Measurements from ENCODE around the gene GALNT16.
"Not testable (repeated sequence)": the region's sequence is repeated elsewhere in the genome, so short reads cannot be mapped to it uniquely, and the experiment has no call there.

The GALNT16 gene

DNA sequence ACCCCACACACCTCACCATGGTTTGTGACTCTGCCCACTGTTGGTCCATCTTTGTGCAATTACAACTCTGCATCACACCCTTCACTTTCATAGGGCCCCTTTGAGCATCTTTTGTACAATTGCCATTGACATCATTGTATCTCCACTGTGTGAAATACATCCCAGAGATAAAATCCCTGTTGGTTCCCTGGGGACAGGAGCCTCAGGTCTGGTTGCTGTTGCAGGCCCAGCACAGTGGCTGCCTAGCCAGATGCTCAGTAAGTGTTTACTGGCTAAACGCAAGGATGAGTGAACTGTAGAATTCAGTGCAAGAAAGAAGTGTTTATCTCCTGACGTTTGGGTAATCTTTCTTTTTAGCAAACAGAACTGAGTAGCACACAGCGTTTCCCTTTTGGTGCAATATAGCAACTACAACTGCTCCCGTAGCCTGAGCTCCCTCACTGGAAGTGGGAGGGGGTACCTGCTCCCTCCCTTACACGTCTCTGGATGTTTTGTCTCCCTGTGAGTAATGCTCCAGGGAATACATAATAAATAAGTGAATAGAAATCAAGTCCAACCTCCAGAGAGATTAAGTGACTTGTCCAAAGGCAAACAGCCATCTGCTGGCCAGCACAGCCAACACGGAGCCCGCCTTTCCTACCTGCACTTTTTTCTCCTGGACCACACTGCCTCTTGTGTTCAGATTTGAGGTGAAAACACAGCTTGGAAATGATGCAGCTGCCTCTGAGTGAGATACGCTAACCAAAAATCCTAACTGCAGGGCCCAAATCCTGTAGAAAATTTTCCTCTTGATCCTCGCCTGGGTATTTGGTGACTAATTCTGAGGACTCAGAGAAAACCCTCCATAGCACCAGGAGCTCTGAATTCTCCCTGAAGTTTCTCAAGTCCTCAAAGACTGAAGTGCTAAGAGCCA is 27.4 kb downstream of the GALNT16 start:
- DNase-seq: peak; percentile 51

DNA sequence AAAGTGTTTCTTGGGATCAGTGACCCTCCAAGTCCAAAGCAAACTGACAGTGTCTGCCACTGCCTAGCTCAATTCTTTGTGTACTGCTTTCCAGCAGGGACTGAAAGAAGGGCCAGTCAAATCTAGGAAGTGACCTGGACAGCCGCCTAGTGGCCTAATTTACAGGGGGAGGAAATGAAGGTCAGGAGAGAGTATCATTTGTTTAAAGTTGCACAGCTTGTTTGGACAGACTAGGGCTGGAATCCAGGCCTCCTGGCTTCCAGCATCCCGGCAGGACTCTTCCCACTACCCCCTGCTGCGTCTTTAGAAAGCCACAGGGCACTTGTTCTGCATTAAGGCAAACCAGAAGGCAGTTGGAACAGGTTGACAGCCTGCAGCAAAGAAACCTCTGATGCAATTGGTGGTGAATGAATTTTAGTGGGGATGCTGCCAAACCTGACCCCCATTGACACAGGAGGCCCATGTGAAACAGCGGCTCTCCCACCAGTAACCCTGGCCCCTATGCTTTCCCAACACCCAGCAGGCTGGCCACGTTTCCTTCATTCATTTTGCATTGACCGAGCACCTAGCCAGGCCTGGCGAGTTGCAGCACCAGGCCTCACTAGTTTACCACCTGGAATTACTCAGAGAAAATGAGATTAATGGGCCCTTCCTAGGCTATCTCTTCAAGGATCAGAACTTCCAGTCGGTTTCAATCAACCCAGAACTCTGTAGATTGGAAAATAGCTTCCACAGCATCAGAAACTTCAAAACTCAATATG is 28.2 kb downstream of the GALNT16 start:
- no peak for DNase-seq

DNA sequence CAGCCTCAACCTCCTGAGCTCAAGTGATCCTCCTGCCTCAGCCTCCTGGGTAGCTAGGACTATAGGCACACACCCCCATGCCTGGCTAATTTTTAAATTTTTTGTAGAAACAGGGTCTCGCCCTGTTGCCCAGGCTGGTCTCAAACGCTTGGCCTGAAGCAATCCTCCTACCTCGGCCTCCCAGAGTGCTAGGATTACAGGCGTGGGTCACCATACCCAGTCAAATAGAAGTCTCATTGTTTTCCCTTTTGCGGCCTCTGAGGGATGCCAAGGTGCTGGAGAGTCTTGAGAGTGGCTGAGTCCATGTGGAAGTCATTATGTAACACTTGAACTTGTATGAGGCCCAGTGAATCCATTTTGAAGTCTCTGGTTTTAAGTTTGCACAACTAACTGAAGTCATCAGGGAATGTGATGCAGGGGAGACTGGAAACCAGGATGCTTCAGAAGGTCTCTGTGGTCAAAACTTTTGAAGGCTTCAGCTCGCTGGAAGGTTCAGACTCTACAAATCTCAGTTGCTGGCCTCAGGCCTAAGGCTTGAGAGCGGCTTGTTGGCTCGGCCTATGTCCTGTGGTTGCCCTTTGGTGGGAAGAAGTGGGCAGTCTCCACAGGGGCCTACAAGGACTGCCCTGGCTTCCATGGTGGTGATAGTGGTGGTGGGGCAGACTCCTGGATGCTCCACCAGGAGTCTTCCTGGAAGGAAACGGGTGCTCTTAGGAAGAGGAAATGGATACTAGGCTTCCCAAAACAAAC is 29.2 kb downstream of the GALNT16 start:
- no peak for DNase-seq

DNA sequence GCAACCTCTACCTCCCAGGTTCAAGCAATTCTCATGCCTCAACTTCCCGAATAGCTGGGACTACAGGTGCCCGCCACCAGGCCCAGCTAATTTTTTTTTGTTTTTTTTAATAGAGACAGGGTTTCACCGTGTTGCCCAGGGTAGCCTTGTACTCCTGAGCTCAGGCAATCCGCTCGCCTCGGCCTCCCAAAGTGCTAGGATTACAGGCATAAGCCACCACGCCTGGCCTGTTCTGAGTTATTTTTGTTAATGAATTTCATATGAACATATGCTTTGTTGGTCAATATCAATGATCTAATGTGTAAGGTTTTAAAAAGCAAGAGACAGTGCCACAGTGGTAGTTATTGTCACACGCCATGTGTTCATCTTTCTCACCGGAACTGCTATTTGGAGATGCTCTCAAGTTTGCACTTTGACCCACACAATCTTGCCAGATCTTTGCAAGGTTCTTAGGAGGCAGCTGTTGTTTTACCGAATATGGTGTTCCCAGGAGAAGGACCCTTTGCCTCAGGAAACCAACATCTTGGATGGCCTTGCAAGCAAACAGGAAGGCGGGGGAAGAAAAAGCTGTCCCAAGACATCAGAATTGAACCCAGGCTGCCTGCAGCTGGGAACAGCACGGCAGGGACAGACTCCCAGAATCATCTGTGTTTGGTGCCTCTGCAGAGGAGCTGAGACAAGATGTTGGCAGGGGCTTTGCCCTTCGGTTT is 30.0 kb downstream of the GALNT16 start:
- no peak for DNase-seq

DNA sequence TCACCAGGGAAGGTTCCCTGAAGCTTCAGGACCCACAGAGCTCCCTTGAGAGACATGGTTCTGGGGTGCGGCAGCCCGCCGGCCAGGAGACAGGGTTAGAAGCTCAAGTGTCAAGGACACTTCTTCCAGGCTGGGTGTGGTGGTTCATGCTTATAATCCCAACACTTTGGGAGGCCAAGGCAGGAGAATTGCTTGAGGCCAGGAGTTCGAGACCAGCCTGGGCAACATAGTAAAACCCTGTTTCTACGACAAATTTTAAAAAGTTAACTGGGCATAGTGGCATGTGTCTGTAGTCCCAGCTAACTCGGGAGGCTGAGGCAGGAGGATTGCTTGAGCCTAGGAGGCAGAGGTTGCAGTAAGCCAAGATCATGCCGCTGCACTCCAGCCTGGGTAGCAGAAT is 30.9 kb downstream of the GALNT16 start:
- DNase-seq: not testable (repeated sequence)

DNA sequence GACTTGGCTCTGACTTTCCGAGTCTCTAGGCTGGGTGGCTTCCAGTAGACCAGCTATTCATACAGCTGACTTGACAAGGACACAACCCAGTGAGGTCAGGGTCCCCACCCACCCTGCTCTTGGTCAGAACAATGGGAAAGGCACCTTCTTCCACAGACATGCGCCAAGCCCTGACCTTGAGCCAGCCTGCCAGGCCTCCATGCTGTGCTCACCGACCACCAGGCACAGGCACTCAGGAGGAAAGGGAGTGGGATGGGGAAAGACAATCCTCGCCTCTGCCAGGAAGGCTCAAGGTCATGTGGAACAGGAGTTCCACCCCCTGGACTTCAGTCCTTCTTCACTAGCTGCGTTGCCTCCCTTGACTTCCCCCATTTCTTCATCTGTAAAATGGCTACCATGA is 31.4 kb downstream of the GALNT16 start:
- DNase-seq: no peak

DNA sequence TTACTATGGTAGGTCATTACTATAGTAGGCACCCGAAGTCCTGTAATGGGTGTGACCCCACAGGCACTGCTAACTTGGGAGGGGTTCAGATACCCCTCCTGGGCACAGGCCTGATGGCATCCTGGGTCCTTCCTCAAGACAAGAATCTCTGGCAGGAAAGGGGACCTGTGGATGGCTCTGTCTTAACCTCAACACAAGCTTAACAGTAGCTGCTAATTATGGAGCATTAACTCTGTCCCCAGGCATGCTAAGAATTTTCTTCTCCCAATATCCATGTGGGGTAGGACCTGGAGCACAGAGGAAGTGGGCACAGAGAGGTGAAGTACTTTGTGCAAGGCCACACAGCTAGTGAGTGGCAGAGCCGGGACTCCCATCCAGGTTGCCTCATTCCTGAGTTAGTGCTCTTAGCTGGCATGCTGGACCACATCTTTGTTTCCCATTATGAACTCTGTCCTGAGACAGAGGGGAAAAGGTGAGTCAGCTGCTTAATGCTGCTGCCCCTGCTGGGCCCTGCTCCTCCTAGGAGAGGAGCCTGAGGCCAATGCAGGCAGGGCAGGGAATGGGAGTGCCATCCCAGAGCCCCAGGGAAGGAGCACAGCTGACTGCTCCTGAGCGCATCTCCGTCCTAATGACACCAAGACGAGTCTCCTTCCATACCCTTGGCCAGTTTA is 32.1 kb downstream of the GALNT16 start:
- DNase-seq: peak; percentile 45

DNA sequence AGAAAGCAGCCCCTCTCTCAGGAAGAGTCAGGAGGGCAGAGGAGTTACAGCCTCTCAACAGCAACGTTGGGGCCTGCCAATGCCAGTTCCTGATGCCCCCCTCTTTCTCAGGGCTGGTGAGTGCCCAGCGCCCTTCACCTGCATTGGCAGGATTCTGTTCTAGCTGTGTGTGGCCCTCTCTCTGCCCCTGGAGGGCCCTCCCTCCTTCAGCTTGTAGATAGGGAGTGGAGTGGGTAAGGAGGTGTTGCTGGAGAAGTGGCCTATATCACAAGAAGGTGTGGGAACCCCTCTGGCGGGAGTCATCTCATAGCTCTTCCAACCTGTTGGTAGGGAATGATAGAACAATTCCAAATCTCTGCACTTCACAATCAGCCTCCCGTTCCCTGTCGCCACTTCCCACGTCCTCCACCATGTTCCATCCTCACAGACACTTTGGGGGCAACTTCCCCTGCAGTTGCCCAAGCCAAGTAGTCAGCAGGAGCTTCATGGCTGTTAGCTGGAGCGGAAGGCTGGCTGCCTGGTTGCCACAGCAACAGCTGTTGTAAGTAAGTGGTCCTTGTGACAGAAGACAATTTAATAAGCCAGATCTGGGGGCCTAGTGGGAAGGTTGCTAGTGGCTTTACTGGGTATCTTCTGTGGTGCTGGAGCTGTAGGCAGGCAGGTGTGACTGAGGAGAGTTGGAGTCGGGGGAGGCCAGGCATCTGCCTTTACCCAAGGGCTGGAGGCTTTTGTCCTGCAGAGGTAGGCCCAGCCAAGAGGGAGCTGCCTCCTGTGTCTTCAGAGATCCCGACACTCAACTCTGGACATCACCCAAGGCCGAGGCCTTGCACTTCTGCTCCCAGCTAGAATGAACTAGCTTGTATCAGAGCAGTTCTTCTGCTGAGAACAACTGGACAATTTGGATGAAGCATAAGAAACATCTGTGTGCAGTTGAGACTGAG is 38.4 kb downstream of the GALNT16 start:
- DNase-seq: peak; percentile 82

DNA sequence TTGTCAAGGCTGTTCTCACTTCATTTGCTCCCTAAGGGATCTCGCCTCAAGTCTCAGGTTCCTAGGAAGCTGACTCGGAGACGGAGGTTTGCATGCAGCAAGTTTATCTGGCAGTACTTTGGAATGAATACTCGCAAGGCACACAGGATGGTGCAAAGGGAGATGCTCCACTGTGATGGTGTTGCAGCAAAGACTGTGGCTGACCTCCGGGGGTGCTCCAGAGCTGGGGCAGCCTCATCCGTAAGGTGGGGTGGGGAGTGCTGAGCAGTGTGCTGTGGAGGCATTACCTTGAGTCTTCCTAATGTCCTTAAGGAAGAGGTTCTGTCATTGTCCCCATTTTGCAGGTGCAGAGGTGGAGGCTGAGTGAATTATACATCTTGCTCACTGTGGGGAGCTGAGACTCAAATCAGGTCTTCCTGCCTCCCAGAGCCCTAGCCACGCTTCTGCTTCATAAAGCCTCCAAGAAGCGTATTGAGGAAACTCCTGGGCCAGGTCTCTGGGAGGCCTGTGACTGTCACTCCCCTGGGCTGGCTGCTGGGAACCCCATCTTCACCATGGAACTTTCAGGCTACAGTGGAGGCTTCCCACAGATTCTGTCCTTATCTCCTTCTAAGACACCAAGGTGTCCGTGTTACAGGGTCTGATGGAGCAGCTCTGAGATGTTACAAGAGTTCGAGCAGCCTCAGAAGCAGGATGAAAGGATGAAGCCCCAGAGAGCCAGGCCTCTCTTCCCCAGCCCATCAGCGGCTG is 39.5 kb downstream of the GALNT16 start:
- no peak for DNase-seq

DNA sequence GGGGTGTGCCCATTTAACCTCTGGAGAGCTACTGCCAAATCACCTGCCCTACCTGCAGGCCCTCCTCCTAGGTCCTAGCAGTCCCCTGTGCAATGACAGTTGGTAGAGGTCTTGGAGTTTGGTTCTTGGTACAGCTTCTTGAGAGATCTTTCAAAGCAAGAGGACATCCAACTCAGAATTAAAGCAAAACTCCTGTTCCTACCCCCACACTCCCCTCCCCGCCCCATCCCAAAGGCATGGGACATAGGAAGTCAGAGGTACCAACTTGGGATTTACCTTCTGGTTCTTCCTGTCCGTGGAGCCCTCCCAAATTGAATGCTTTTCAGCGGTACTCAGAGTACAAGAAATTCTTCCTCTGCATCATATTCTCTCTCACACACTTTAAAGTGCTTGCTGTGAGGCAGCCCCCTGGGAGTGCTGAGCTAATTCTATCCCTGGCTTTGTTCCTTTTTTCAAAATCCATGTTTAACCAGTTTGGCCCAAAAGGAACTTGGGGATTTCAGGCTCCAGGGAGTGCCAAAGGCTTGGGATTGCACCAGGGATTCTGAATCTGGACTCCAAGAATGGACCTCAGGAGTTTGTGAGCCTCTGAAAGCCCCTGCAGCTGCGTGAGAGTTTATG is 40.8 kb downstream of the GALNT16 start:
- no peak for DNase-seq

DNA sequence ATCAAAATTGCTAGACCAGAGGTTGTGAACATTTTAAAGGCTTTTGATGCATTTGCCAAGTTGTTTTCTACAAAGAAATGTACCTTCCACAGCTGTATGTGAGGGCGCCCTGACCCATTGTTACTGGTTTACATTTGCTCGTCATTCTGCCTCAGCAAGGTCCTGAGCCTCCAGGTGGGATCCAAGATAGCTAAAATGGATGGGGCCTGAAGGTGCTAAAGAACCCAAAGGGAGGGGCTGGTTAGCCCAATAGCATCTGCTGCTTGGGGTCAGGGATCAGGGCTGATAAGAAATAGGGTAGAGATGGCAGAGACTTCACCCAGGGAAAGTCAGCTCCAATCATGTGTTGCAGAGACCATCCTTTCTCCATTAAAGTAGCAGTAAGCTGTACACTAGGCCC is 43.1 kb downstream of the GALNT16 start:
- no peak for DNase-seq

DNA sequence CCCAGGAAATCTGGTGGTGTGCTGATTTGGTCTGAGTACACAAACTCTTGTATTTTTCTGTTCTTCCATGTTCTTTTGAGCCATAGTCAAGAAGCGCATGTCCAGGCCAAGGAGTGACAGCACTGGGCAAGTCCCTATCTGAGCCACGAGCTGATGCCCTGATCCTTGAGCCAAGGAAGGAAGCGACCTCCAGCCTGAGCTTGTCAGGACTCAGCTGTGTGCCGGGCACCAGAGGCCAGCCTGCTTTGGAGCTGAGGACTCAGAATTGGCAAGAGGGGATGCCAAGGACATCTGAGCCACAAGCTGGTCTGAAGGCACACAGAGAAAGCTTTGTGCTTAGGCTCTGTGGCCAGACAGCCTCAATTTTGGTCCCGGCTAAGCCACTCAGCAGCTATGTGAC is 52.6 kb downstream of the GALNT16 start:
- no peak for DNase-seq

DNA sequence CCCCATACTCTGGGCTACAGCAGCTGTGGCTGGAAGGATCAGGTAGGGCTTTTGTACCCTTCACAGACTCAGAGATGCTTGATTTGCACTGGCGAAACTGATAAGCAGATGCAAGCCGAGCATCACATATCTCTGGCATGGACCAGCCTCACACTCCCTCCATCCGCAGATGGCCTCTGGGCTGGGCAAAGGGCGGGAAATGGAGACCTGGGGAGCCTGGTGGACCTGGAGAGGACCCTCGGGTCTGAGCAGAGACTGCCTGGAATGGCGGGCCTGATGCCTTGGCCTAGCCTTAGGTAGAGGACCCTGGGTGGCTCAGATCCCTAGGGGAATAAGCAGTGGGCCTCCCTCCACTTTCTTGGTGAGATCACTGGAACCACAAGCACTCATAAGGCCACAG is 53.2 kb downstream of the GALNT16 start:
- no peak for DNase-seq

DNA sequence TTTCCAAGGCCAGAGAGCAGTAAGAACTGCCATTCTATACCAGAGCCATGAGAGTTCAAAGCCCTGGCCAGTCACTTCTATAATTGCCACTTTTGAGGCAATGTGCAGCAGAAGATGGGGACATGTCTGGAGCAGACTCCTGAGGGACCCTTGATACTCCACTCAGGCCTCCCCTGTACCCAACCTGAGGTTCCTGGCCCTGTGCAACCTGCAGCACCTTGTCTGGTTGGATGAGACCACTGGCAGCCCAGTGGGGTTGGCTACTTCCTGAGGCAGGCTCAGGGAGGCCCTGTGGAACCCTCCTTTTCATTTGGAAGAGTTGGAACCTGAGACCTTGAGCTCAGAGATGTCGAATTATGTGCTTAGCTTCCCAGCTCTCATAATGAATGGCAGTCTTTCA is 54.4 kb downstream of the GALNT16 start:
- DNase-seq: no peak

DNA sequence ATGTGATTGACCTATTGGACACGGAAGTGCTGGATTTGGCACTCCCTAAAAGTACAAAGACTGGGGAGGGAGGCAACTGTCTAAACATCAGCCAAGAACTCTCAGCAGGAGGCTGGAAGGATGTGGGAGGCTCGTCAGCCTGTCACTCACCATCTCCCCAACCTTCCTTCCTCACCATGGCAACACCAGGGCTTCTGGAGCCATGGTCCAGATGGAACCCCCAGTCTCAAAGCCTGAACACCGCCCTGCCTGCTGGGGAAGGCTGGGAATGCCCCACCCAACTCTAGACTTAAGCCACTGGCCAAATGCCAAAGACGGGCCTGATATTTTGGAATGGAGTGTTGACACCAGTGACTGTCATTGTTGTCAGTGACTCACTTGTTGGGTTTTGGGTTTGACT is 55.3 kb downstream of the GALNT16 start:
- no peak for DNase-seq

DNA sequence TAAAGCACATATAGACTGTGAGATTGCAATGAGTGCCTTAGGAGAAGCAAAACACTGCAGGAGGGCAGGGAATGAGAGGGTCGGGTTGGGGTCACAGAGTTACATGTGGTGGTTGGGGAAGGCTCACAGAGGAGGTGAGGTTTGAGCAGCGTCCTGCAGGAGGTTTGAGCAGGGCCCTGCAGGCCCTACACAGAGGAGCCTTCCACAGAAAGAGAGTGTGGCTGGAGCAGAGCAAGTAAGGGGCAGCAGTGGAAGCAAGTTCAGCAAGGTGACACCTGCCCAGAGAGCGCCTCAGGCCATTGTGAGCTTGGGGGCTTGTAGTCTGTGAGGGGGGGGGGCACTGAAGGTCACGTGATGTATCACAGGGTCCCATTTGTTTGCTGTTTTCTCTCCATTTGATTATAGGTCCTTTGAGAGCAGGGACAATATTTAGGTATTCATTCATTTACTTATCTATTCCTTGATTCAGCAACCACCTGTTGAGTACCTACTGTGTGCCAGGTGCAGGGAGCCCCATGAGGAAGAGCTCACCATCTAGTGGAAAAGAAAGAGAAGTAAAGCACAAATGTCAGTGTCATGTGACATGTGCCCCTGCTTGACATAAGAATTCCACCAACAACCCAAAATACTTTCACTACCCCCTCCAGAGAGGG is 56.6 kb downstream of the GALNT16 start:
- no peak for DNase-seq

DNA sequence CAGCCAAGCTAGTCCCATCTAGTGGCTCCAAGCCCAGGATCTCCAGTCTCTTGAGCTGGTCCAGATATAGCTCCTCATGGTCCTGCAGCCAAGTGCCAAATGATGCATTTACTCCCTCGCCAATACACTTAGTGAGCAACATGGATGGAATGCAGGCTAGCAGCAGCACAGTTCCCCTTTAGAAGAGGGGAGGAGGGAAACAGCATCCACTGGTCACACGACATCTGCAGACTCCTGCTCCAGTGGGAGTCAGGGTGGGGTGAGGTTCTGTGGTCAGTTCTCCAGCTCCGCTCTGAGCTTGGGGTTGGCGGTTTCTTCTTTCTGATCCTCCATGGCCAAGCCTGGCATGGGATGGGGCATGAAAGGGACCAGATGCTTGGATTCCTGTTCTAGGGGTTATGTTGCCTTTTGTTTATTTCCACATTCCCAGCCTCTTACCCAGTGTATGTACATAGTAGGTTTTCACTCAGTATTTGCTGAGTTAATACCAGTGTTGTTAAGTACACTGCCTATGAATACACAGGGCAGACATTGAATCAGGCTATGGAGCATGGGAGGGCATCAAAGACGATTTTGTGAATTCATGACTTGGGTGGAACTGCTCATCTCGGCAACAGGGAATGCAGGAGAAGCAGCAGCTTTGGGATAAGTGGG is 57.3 kb downstream of the GALNT16 start:
- DNase-seq: no peak

DNA sequence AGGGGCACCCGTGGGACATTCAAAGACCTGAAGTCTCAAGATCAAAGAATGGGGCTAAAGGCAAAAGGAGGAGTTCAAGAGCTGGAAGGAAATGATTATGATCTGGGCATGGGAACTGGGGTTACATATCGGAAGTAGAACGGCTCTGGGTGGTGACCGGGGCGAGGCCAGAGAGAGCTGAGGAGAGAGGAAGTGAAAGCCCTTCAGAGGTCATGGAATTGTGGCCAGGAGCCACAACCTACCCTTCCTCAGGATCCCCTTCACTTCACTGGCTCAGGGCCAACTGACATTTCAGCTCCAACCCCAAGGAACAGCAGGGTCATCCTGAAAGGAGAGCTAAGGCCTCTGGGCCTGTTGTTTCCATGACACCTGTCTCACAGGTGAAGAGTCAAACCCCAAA is 57.8 kb downstream of the GALNT16 start:
- no peak for DNase-seq

DNA sequence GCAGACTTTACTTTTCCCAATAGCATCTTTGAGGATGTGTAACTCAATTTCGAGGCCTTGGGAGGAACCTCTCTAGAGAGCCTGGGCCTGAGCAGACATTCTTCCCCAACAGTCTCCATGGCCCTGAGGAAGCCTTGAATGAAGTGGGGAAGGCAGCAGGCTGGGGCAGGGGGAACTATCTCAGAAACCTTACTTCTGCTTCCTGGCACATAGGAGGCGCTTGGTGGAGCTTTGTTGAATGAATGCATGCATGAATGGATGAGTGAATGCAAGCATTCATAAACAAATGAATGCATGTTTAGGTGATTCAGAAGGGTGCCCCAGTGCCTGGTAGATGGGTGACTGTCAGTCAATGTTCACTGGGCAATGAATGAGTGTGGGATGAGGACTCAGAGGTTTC is 58.3 kb downstream of the GALNT16 start:
- DNase-seq: no peak
